NK-92 treated with Interleukin-12 subunit alpha and Interleukin-12 subunit beta, amount 100 ng/mL, for 24 hours (cell line): ENCODE results near the gene SLC32A1.

Experiments
- DNase-seq: peaks from one replicate; lab custom pipeline; 2025; lab: John Stamatoyannopoulos, UW

SLC32A1 gene

DNA sequence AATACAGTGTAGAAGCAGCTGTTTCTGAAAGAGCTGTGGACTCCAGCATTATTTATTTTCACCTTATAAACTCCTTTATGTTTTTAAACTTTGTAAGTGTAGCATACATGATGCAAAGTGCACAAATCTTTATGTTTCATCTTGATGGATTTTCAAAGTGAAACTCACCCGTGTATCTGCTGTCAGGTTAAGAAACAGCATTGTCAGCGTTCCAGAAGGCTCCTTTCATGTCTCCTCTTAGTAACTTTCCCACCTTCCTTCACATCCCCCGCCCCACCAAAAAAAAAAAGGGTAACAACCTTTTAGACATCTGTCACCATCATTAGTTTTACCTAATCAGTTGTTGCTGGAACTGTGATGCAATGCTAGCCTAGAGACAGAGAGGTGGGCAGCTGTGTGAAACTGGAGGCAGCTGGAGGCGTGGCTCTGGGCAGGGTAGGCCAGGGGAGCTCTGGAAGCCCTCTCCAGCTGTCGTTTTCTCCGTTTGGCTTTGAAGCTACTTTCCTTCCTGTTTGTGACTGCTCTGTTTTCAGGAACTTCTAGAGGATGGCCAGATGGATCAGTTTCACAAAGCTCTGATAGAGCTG is 31.1 kb downstream of the SLC32A1 start:
- no peak for DNase-seq

DNA sequence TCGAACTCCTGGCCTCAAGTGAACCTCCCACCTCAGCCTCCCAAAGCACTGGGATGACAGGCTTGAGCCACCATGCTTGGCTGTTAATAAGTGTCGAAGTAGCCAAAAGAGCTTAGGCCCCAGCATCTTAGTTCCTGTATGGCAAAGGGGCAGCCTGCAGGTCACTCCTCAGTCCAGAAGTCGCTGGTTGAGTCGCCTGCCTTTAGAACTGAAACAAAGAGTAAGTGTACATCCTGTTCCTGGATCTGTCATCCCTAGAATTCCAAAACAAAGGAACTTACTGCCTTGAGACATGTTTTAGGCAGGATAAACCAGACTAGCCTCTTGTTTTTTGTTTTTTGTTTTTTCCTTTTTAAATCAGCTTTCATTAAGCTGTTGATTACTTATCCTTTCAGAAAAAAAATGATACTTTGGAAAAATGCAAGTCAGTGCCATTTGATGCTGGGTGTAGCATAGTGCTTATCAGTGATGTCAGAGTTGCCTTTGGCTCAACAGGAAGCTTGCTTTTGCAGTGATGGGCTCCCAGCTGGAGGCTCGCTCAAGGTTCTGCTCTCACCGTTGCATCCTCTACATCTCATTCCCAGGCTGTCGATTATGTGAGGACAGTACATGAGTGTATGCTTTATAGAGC is 33.0 kb downstream of the SLC32A1 start:
- DNase-seq = no peak

DNA sequence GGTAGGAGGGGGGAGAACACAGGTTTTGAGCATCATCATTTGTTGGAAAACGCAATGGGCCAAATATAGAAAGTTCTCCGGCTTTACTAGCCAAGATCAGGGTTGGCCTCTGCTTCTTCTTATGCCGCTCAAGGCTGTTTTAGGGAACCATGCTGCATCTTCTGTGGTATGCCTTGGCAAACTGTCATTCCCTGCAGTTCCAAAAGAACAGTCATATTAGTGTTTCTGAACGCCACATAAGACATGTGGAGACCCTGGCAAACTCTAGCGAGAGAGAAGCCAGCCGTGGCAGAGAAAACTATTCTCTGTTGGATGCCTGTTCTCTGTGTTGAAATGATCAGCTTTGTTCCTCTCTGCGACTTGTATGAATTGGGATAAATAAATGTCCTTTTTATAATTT is 34.8 kb downstream of the SLC32A1 start:
- DNase-seq = no peak

DNA sequence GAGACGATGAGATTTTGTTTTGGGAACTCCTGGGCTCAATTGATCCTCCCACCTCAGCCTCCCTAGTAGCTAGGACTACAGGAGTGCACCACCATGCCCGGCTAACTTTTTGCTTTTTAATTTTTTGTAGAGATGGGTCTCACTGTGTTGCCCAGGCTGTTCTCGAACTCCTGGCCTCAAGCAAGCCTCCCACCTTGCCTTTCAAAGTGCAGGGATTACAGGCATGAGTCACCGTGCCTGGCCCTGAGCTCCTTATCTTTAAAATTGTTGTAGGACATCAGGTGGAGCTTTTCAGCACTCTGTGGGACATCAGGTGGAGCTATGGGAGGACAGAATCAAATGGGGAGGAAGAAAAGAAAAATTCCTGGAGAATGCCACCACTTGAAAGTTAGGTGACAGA is 36.7 kb downstream of the SLC32A1 start:
- DNase-seq = no peak

DNA sequence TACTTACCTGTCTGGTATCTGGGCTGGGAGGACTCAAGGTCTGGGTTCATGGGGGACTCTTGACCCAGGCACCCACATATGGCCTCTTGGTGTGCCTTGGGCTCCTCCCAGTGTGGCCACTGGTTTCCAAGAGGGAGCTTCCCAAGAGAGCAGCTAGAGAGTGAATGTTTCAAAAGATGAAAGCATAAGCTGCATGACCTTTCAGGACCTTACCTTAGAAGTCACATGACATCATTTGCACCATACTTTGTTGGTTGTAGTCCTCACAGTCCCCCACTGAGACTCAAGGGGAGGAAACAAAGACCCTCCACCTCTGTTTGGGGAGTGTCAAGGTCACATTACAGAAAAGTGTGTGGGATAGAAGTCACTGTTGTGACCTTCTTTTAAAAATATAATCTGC is 37.9 kb downstream of the SLC32A1 start:
- DNase-seq = no peak

DNA sequence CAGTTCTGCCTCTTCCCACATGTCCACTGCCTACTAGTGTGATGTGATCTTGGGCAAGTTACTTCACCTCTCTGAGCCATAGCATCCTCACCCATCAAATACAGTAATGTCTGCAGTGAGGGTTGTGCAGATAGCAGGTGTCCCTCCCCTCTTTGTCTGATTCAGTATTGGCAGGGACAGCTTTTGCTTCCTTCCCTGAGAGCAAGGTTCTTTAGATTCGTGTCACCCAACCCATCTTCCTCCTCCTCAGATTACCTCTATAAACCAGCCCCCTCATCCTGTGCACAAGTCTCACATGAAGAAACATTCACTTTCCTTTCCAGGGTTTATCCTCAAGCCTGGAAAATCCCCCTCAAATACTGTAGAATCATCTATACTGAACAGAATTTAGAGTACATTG is 39.3 kb downstream of the SLC32A1 start:
- DNase-seq = no peak

DNA sequence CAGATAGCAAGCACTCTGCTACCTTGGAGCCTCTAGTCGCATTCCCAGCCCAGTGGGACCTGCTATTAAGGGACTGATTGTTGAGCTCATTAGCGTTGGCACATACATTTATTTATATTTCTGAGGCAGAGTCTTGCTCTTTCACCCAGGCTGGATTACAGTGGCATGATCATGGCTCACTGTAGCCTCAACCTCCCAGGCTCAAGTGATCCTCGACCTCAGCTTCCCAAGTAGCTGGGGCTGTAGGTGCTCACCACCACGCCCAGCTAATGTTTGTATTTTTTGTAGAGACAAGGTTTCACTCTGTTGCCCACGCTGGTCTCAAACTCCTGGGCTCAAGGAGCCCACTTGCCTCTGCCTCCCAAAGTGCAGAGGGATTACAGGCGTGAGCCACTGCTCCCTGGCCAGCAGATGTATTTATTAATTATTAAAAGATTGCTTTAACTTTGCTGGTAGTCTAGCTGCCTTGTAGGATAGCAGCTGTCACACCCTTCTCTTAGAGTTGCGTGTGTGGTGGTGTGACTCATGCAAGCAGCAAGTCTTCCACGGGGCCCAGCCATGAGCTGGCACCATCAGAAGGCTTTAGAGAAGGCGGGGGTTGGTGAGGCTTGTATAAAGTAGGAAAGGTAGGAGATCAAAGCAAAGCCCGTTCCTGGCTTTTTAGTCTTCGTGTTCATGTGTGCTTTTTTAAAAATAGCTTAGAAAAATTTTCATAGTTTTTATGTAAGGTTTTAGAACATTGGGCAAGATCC is 40.5 kb downstream of the SLC32A1 start:
- peak; percentile 69 for DNase-seq

DNA sequence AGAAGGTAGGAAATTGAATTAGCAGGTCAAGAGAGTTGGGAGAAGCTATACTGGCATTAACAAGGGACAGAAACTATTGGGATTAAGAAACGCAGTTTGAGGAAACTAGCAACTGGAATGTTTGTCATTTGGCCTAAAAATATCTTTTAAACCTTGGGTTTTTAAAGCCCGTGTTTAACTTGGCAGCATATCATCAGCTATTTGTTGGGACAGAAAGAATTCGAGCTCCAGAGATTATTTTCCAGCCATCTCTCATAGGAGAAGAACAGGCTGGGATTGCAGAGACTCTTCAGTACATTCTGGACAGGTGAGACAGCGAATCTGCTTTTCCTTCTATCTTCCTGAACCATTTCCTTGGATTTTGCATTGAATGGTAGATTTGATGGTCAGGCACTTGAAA is 41.8 kb downstream of the SLC32A1 start:
- DNase-seq = no peak

DNA sequence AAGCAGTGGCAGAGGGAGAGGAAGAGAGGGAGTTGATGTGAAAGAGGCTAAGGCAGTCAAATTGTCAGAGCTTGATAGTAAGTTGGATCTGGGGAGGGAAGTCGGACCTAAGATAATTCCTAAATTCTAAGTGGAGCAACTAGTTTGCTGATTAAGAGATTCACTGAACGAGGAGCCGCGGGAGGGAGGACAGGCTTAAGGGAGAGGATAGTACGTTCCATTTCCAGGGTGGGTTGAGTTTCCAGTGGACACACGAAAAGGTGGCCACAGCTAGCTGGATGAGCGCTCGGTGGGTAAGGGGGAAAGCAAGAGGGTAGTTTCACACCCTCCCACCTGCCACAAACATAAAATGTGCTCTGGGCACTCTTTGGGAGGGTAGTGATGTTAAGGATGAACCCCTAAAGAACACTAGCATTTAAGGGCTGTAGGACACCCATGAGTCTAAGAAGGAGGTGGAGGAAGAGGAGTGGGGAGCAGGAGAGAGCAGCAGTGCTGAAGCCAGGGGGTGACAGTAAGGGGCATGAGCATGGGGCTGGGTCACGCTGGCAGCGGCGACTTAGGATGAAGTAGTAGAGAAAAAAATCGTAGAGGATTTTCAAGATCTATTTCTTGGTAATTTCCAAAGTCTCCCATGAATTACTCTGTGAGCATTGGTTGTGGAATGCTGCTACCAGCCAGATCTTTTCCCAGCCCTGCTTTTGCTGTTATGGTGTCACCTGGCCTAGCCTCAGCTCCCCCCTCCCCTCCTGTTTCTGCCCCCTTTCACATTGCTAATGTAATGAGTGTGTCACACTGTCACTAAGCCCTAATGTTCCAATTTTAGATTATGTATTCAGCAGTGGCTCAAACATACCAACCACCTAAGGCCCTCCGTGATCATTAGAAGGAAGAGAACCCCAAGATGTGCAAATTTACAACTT is 45.4 kb downstream of the SLC32A1 start:
- DNase-seq = no peak

DNA sequence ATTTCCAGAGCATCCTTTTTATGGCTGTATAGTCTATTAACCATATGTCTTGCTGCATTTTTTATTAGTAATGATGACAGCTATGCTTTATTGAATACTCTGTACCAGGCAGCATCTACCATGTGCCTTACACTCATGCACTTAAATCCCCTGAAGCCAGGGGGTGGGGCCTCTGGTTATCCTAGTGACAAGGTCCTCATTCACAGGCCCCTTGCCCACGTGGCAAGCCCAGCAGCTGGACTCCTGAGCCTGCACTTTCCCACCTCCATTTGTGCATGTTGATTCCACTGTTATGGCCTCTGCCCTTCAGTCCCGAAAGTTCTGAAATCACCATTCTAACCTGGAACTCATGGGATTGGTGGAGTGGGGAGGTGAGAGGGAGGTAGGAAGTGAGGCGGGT is 46.3 kb downstream of the SLC32A1 start:
- DNase-seq = no peak

DNA sequence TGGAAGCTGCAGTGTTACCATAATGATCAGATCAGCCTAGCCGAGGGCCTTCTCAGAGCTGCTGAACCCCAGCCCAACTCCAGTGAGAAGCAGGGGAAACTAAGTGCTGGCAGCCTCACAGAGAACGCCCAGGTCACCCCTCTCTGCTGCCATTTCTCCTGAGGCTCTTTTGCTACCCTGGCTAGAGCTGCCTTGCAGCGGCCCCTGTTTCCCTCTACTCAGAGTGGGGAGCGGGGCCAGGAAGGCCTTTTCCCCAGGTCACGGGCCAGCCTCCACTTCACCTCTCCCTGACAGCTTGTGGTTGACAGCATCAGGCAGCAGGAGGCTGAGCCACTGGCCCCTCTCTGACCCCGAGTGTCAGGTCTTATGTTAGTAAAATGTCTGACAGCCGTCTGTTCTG is 46.7 kb downstream of the SLC32A1 start:
- no peak for DNase-seq

DNA sequence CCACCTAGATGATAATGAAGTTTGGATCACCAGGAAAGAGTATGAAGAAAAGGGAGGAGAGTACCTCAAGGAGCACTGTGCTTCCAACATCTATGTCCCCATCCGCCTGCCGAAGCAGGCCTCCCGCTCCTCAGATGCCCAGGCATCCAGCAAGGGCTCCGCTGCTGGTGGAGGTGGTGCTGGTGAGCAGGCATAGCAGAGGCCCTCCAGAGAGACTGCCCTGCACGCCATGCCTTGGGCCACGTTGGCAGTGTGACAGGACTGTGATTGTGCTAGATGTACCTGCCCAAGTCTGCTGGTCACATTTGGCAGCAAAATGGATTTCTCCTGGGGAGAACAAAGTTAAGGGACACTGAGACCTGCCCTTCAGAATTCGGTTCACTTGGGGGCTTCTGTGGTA is 47.3 kb downstream of the SLC32A1 start:
- DNase-seq = no peak

DNA sequence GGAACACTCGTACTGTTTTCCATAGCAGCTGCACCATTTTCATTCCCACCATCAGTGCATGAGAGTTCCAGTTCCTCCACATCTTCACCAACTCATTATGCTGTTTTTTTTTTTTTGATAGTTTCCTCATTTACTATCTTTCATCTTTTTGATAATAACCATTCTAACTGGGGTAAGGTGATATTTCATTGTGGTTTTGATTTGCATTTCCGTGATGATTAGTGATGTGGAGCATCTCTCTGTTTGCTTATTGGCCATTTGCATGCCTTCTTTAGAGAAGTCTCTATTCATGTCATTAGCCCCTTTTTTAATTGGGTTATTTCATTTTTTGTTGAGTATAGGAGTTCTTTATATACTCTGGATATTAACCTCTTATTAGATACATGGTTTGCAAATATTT is 49.9 kb downstream of the SLC32A1 start:
- no peak for DNase-seq

DNA sequence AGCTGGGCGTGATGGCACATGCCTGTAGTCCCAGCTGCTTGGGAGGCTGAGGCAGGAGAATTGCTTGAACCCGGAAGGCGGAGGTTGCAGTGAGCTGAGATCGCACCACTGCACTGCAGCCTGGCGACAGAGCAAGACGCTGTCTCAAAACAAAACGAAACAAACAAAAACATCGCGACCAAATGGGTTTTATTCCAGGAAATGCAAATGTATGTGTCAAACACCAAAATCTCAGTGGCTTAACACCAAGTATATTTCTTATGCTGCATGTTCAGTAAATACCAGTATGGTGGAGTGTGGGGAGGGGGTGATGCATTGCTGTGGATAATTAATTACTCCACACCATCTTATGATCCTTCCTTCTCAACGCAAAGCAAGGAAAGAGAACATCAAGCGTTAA is 52.1 kb downstream of the SLC32A1 start:
- DNase-seq = no peak
